SH-SY5Y (cell line): Measurements from ENCODE around the gene CRAMP1.

ENCODE experiments used
- GATA2 ChIP-seq: IDR thresholded peaks from 2 replicates; pipeline ENCODE4 v1.6.1; 2011; ENCODE audit warnings: mild to moderate bottlenecking, low read depth, low read length
- GATA3 ChIP-seq: IDR thresholded peaks from 2 replicates; pipeline ENCODE4 v1.6.1; 2011; ENCODE audit warnings: low read depth, mild to moderate bottlenecking, low read length, moderate library complexity

- TF ChIP-seq GATA2 (no peak), GATA3 (no peak)
These were observed 41.0 kb upstream of the CRAMP1 start for GRCh38 chr16:1571012-1571671.
